HL-60 (cell line): ENCODE results near the gene ZNF142.

ENCODE experiments used
- CTCF ChIP-seq: IDR thresholded peaks from one replicate; pipeline ENCODE4 v1.5.1; 2011; ENCODE audit warnings: low read length, control low read depth, inconsistent platforms; ENCODE audit not compliant: insufficient read depth
- POLR2AphosphoS5 ChIP-seq: IDR thresholded peaks from 2 replicates; pipeline ENCODE4 v1.6.1; 2012; ENCODE audit warnings: low read depth

GRCh38 chr2:218659988-218660358, 550 bp upstream of the ZNF142 start:
- TF ChIP-seq CTCF = no peak
- no peak for TF ChIP-seq POLR2AphosphoS5
